DND-41 (cell line): ENCODE results near the gene LAMP1.
"Not testable (repeated sequence)": the region's sequence is repeated elsewhere in the genome, so short reads cannot be mapped to it uniquely, and the experiment has no call there.

Source experiments
- ATAC-seq: fragments of 200-7000 bp; cut with Tn5 transposase; 3 replicates; pipeline ENCODE4 v1.9.1; 2021; ENCODE audit warnings: low read depth; ENCODE audit not compliant: insufficient read depth
- DNase-seq: peaks from one replicate; pipeline ENCODE4 v3.0.0-alpha.2; 2020
- H2AFZ ChIP-seq: 2 replicates; pipeline ENCODE4 v1.6.0; 2012; ENCODE audit warnings: low read depth, low read length
- H3K27ac ChIP-seq: 2 replicates; pipeline ENCODE4 v1.5.1; 2012; ENCODE audit warnings: low read length, inconsistent platforms
- H3K27me3 ChIP-seq: fragments of 200-600 bp; sonication (generic); 2 replicates; pipeline ENCODE4 v1.6.0; 2012; ENCODE audit warnings: low read length, mild to moderate bottlenecking, inconsistent platforms; ENCODE audit not compliant: insufficient read depth, poor library complexity
- H3K36me3 ChIP-seq: 2 replicates; pipeline ENCODE4 v1.5.1; 2012; ENCODE audit warnings: low read length, inconsistent platforms; ENCODE audit not compliant: insufficient read depth
- H3K4me1 ChIP-seq: 2 replicates; pipeline ENCODE4 v1.5.1; 2012; ENCODE audit warnings: mild to moderate bottlenecking, low read length; ENCODE audit not compliant: insufficient read depth
- H3K4me2 ChIP-seq: 2 replicates; pipeline ENCODE4 v1.6.0; 2012; ENCODE audit warnings: mild to moderate bottlenecking, moderate library complexity, low read length, inconsistent platforms; ENCODE audit not compliant: insufficient read depth
- H3K4me3 ChIP-seq, 2 experiments: fragments of 200-600 bp in 1 of 2; shearing (Covaris generic) in 1 of 2; 2 replicates each; pipeline ENCODE4 v1.5.1; 2012 to 2016; ENCODE audit warnings: inconsistent platforms in 2 of 2, low read length in 2 of 2, mild to moderate bottlenecking in 2 of 2, low read depth in 1 of 2, moderate library complexity in 1 of 2
- H3K79me2 ChIP-seq: 2 replicates; pipeline ENCODE4 v1.6.0; 2012; ENCODE audit warnings: low read length, inconsistent platforms; ENCODE audit not compliant: insufficient read depth
- H3K9ac ChIP-seq: 2 replicates; pipeline ENCODE4 v1.6.0; 2012; ENCODE audit warnings: low read depth, mild to moderate bottlenecking, inconsistent platforms, low read length, moderate library complexity
- H3K9me3 ChIP-seq: 2 replicates; pipeline ENCODE4 v1.5.1; 2012; ENCODE audit warnings: low read length, moderate library complexity, mild to moderate bottlenecking, inconsistent platforms; ENCODE audit not compliant: insufficient read depth, severe bottlenecking
- H4K20me1 ChIP-seq: 2 replicates; pipeline ENCODE4 v1.6.0; 2012; ENCODE audit warnings: low read length; ENCODE audit not compliant: insufficient read depth
- EZH2 ChIP-seq: IDR thresholded peaks from 3 replicates; pipeline ENCODE4 v1.6.1; 2012; ENCODE audit warnings: borderline replicate concordance, low read depth, mild to moderate bottlenecking, moderate library complexity, low read length, inconsistent platforms; ENCODE audit not compliant: severe bottlenecking
- TF ChIP-seq, protein P1 (sequence below): IDR thresholded peaks from 2 replicates; pipeline ENCODE4 v1.5.1; 2012; ENCODE audit warnings: borderline replicate concordance, low read length, moderate library complexity, mild to moderate bottlenecking; ENCODE audit not compliant: poor library complexity, severe bottlenecking; ENCODE audit errors: extremely low read depth

Gene LAMP1

DNA sequence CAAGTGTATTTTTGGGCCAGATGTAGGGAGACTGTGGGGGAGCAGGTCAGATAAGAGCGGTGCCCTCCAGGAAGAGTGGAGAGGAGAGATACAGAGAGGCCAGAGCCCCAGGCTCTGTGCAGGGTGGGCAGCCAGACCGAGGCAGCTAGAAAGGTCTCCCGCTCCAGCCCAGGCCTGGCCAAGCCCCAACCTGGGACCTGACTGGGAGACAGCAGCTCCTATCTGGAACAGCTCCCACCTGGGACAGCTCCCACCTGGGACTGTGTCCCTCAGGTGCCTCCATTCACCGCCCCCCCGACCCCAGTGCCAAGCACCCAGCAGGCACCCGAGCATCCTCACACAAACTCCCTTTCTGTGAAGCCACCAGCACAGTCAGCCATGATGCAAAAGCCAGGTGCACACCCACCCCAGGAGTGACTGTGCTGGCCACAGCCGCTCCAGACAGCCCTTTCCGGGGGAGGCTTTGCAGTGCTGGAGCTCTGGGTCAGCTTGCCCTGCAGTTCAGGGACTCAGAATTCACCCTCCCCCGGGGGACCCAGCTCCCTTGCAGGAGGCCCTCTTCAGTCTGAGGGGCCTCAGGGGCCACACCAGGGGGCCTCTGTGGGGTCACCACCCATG is 69.0 kb downstream of the LAMP1 start:
- Histone ChIP-seq H3K27me3 (no peaks in the 10 kb centered on the region), H4K20me1 (no peaks in the 10 kb centered on the region), H3K27ac (no peak overlapping the region), H3K9ac (no peak overlapping the region), H3K79me2 (no peaks in the 10 kb centered on the region), H3K4me3 (no peak overlapping the region), H3K9me3 (no peaks in the 10 kb centered on the region), H3K4me1 (no peaks in the 10 kb centered on the region), H3K4me2 (no peak overlapping the region), H2AFZ (no peak overlapping the region), H3K36me3 (no peaks in the 10 kb centered on the region)
- ATAC-seq = no peak
- no peak for DNase-seq
- no peak for TF ChIP-seq EZH2
- TF ChIP-seq, protein P1, sequence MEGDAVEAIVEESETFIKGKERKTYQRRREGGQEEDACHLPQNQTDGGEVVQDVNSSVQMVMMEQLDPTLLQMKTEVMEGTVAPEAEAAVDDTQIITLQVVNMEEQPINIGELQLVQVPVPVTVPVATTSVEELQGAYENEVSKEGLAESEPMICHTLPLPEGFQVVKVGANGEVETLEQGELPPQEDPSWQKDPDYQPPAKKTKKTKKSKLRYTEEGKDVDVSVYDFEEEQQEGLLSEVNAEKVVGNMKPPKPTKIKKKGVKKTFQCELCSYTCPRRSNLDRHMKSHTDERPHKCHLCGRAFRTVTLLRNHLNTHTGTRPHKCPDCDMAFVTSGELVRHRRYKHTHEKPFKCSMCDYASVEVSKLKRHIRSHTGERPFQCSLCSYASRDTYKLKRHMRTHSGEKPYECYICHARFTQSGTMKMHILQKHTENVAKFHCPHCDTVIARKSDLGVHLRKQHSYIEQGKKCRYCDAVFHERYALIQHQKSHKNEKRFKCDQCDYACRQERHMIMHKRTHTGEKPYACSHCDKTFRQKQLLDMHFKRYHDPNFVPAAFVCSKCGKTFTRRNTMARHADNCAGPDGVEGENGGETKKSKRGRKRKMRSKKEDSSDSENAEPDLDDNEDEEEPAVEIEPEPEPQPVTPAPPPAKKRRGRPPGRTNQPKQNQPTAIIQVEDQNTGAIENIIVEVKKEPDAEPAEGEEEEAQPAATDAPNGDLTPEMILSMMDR = no peak

DNA sequence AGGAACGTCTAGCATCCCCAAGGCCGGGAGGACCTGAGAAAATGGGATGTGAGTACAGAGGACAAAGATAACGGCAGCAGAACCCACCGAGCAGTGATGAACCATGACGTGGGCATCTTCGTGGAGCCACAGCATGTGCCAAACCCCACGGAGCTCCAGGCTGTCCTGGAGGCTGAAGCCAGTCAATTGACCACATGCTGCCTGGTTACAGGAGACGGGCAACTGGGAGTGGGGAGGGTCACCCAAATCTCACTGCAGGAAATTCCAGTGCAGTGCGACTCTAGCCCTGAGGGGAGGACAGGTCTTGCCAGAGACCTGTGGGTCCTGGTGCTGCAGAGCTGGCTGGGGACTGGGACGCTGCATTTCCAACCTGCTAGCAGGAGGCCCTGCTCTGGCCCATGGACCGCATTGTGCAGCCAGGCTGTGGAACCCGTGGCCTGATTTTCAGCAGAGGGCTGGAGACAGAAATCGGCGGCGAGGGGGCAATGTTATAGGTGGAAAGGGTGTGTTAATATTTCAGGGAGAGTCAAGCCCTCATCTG is 70.1 kb downstream of the LAMP1 start:
- DNase-seq = no peak
- no peak overlapping the region for H2AFZ ChIP-seq
- TF ChIP-seq, protein P1 = no peak
- TF ChIP-seq EZH2 = no peak
- no peak overlapping the region for H3K9ac ChIP-seq
- H3K4me2 ChIP-seq = no peak overlapping the region
- H4K20me1 ChIP-seq = no peaks in the 10 kb centered on the region
- no peak for ATAC-seq
- H3K4me3 ChIP-seq = no peak overlapping the region
- H3K9me3 ChIP-seq = no peaks in the 10 kb centered on the region
- H3K79me2 ChIP-seq = no peaks in the 10 kb centered on the region
- H3K27ac ChIP-seq = no peak overlapping the region
- H3K27me3 ChIP-seq = no peaks in the 10 kb centered on the region
- no peaks in the 10 kb centered on the region for H3K36me3 ChIP-seq
- no peaks in the 10 kb centered on the region for H3K4me1 ChIP-seq

DNA sequence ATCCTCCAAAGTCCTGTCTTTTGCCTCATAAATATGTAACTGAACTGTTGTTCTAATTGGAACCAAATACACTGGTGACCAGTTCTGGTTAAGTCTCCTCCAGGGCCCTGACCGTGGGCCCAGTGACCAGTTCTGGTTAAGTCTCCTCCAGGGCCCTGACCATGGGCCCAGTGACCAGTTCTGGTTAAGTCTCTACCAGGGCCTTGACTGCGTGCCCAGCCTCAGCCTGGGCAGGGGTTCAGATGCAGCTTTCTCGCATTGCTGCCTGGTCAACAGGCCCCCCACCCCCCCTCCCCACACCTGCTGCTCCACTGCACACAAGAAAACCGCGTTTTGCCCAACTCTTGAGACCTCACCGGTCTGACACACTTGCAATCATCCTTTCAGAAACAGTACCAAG is 70.7 kb downstream of the LAMP1 start:
- no peaks in the 10 kb centered on the region for H4K20me1 ChIP-seq
- no peak for TF ChIP-seq EZH2
- TF ChIP-seq, protein P1 = no peak
- no peak overlapping the region for H2AFZ ChIP-seq
- no peaks in the 10 kb centered on the region for H3K79me2 ChIP-seq
- no peak overlapping the region for H3K4me3 ChIP-seq
- no peaks in the 10 kb centered on the region for H3K27me3 ChIP-seq
- H3K9me3 ChIP-seq = no peaks in the 10 kb centered on the region
- no peak overlapping the region for H3K9ac ChIP-seq
- no peaks in the 10 kb centered on the region for H3K36me3 ChIP-seq
- no peak overlapping the region for H3K4me2 ChIP-seq
- DNase-seq (no peak), ATAC-seq (no peak)
- H3K4me1 ChIP-seq = no peaks in the 10 kb centered on the region
- H3K27ac ChIP-seq = no peak overlapping the region

DNA sequence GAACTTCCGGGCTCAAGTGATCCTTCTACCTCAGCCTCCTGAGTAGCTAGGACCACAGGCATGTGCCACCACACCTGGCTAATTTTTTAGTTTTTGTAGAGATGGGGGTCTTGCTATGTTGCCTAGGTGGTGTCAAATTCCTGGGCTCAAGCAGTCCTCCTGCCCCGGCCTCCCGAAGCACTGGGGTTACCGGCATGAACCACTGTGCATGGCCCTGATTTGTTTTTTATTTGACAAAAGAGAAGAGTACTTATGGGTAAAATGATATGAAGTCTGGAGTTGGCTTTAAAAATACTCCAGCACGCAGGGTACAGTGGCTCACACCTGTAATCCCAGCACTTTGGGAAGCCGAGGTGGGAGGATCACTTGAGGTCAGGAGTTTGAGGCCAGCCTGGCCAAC is 71.3 kb downstream of the LAMP1 start:
- not testable (repeated sequence) for H3K9ac ChIP-seq, H3K4me1 ChIP-seq, H3K4me2 ChIP-seq, H4K20me1 ChIP-seq, H3K36me3 ChIP-seq, H2AFZ ChIP-seq, H3K9me3 ChIP-seq, ATAC-seq, H3K4me3 ChIP-seq, H3K27ac ChIP-seq, H3K27me3 ChIP-seq, DNase-seq, H3K79me2 ChIP-seq
